RKO (cell line): ENCODE measurements around the gene HOGA1.
"Not testable (repeated sequence)": the region's sequence is repeated elsewhere in the genome, so short reads cannot be mapped to it uniquely, and the experiment has no call there.

Experiments
- DNase-seq: peaks from one replicate; pipeline ENCODE4 v3.0.0-alpha.2; 2016; ENCODE audit warnings: low spot score

The HOGA1 gene

DNA sequence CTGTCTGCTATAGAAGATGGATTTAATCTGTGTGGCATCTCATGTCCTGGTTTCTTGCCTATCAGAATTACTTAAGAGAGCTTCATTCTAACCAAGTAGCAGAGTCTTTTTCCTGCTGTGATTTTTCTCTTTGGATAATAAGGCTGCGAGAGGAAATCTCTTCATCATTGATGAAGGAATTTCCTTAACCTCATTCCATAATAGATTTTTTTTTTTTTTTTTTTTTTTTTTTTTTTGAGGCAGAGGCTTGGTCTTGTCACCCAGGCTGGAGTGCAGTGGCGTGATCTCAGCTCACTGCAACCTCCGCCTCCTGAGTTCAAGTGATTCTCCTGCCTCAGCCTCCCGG lies 65.2 kb downstream of the HOGA1 start:
- DNase-seq: not testable (repeated sequence)

DNA sequence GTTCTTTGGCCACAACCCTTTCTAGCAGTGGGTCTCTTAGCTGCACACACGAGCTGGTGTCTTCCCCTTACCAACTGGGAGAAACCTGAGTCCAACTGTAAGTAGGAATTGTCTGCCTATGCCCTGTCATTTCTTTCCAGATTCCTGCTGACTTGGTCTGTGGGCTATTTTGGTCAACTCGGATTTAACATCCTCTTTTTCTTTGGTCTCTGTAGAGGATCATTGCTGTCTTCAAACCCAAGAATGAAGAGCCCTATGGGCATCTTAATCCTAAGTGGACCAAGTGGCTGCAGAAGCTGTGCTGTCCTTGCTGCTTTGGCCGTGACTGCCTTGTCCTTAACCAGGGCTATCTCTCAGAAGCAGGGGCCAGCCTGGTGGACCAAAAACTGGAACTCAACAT lies 66.5 kb downstream of the HOGA1 start:
- no peak for DNase-seq

- DNase-seq: no peak
These were observed 67.6 kb downstream of the HOGA1 start for GRCh38 chr10:97651773-97652172.

GRCh38 chr10:97656777-97657176 lies 72.6 kb downstream of the HOGA1 start:
- DNase-seq: no peak

DNA sequence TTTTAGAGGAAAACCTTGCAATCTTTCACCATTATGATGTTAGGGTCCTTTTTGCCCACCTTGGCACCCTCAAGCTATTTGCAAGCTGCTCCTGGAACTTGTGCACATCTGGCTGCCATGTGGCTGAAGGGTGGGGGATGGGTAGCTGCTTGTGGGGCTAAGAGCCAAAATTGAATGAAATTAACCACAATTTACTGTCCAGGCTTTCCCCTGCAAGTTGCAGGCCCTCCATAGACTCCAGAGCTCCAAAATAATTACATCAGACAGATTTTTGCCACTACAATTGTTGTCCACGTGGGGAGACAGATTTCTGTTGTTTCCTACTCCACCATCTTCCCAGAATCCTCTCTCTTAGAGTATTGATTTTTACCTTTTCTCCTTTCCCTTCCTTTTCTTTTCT lies 75.4 kb downstream of the HOGA1 start:
- no peak for DNase-seq
